Kidney epithelial cell (primary cell): Measurements from ENCODE around the gene CLDND2. TPM values are rescaled to one million over a fixed set of nuclear protein-coding genes. Genes with fewer than 3 reads are reported as not detected.

ENCODE experiments used
- DNase-seq: peaks from one replicate; pipeline ENCODE4 v3.0.0-alpha.2; 2010; ENCODE audit warnings: low read depth
- H3K27me3 ChIP-seq: 2 replicates; pipeline ENCODE4 v1.6.0; 2011; ENCODE audit warnings: low read length; ENCODE audit not compliant: control insufficient read depth, insufficient read depth
- H3K36me3 ChIP-seq: 2 replicates; pipeline ENCODE4 v1.5.1; 2011; ENCODE audit warnings: low read length; ENCODE audit not compliant: control insufficient read depth, insufficient read depth
- H3K4me3 ChIP-seq: 2 replicates; pipeline ENCODE4 v1.5.1; 2011; ENCODE audit warnings: low read depth, mild to moderate bottlenecking, control low read depth, low read length
- CTCF ChIP-seq: IDR thresholded peaks from 2 replicates; pipeline ENCODE4 v1.5.1; 2011; ENCODE audit warnings: mild to moderate bottlenecking, moderate library complexity, low read length, control low read depth, inconsistent platforms; ENCODE audit not compliant: insufficient read depth, poor library complexity, severe bottlenecking
- total RNA-seq: library from RNA; depleted of rRNA; stranded (reverse); fragments of >200 nt; gene quantifications from 2 replicates; pipeline ENCODE4 v1.2.3, GENCODE V29; 2015

Gene CLDND2
- total RNA-seq, 1 donor from 2014 or later: not detected

- Histone ChIP-seq H3K36me3 (no peaks in the 10 kb centered on the region), H3K27me3 (peaks cover 5% of the 10 kb centered on the region), H3K4me3 (no peak overlapping the region)
- no peak for DNase-seq
- TF ChIP-seq CTCF: no peak
Measured at GRCh38 chr19:51321799-51322198, 47.0 kb downstream of the CLDND2 start.

GRCh38 chr19:51320280-51320657, 48.5 kb downstream of the CLDND2 start:
- no peak for TF ChIP-seq CTCF
- H3K36me3 ChIP-seq: no peaks in the 10 kb centered on the region
- H3K27me3 ChIP-seq: peaks cover 2% of the 10 kb centered on the region
- H3K4me3 ChIP-seq: no peak overlapping the region
- DNase-seq: no peak

- no peak for TF ChIP-seq CTCF
- no peak for DNase-seq
- Histone ChIP-seq H3K4me3 (no peak overlapping the region), H3K36me3 (no peaks in the 10 kb centered on the region), H3K27me3 (peaks cover 2% of the 10 kb centered on the region)
Measured at GRCh38 chr19:51319649-51320279, 49.0 kb downstream of the CLDND2 start.

GRCh38 chr19:51318687-51319648, 49.8 kb downstream of the CLDND2 start:
- no peak for TF ChIP-seq CTCF
- peaks cover 2% of the 10 kb centered on the region for H3K27me3 ChIP-seq
- DNase-seq: no peak
- H3K36me3 ChIP-seq: no peaks in the 10 kb centered on the region
- no peak overlapping the region for H3K4me3 ChIP-seq

GRCh38 chr19:51317968-51318367, 50.8 kb downstream of the CLDND2 start:
- Histone ChIP-seq H3K27me3 (peaks cover 2% of the 10 kb centered on the region), H3K36me3 (no peaks in the 10 kb centered on the region), H3K4me3 (no peak overlapping the region)
- no peak for TF ChIP-seq CTCF
- no peak for DNase-seq
